Neural cell (in vitro differentiated cells): Measurements from ENCODE around the gene CDC45. TPM values are rescaled to one million over a fixed set of nuclear protein-coding genes. Genes with fewer than 3 reads are reported as not detected.

Source experiments
- H2AFZ ChIP-seq: fragments of 200-600, 300-800 bp; sonication (generic), shearing (Covaris generic); 2 replicates; pipeline ENCODE4 v1.6.0; 2014; ENCODE audit warnings: low read depth, mild to moderate bottlenecking, antibody characterized with exemption, low read length, moderate library complexity
- H3F3A ChIP-seq: fragments of 200-600 bp; shearing (Covaris generic); 2 replicates; pipeline ENCODE4 v1.6.1; 2016; ENCODE audit warnings: mild to moderate bottlenecking, moderate library complexity, mixed read lengths, antibody characterized with exemption, low read length; ENCODE audit not compliant: insufficient read depth, poor library complexity, severe bottlenecking
- H3K27ac ChIP-seq: fragments of 200-600, 300-800 bp; sonication (generic), shearing (Covaris generic); 2 replicates; pipeline ENCODE4 v1.5.1; 2014; ENCODE audit warnings: mild to moderate bottlenecking, low read length, moderate library complexity
- H3K27me3 ChIP-seq: fragments of 300-800, 200-600 bp; sonication (generic), shearing (Covaris generic); 2 replicates; pipeline ENCODE4 v1.6.0; 2014; ENCODE audit warnings: mild to moderate bottlenecking, low read depth, low read length, moderate library complexity; ENCODE audit not compliant: insufficient read depth
- H3K36me3 ChIP-seq: fragments of 300-800, 200-600 bp; sonication (generic), shearing (Covaris generic); 2 replicates; pipeline ENCODE4 v1.5.1; 2014; ENCODE audit warnings: mild to moderate bottlenecking, antibody characterized with exemption, low read length, moderate library complexity; ENCODE audit not compliant: insufficient read depth
- H3K4me2 ChIP-seq: fragments of 300-800, 200-600 bp; sonication (generic), shearing (Covaris generic); 2 replicates; pipeline ENCODE4 v1.6.0; 2014; ENCODE audit warnings: mild to moderate bottlenecking, low read length
- H3K4me3 ChIP-seq: fragments of 300-800, 200-600 bp; sonication (generic), shearing (Covaris generic); 2 replicates; pipeline ENCODE4 v1.5.1; 2014; ENCODE audit warnings: mild to moderate bottlenecking, low read length, moderate library complexity
- H3K79me2 ChIP-seq: fragments of 200-600 bp; shearing (Covaris generic); replicated peaks from 2 replicates; pipeline ENCODE4 v1.6.0; 2014; ENCODE audit warnings: mild to moderate bottlenecking, low read length, moderate library complexity; ENCODE audit not compliant: insufficient read depth
- H3K9ac ChIP-seq: fragments of 300-800, 200-600 bp; sonication (generic), shearing (Covaris generic); 2 replicates; pipeline ENCODE4 v1.6.1; 2016; ENCODE audit warnings: mild to moderate bottlenecking, low read length, mixed read lengths
- H3K9me2 ChIP-seq: fragments of 200-600 bp; shearing (Covaris generic); 2 replicates; pipeline ENCODE4 v1.6.1; 2016; ENCODE audit warnings: mild to moderate bottlenecking, low read length, mixed read lengths; ENCODE audit not compliant: insufficient read depth
- H3K9me3 ChIP-seq: fragments of 200-600, 300-800 bp; sonication (generic), shearing (Covaris generic); 2 replicates; pipeline ENCODE4 v1.6.1; 2016; ENCODE audit warnings: mild to moderate bottlenecking, mixed run types, low read length, moderate library complexity, mixed read lengths
- H4K20me1 ChIP-seq: fragments of 200-600 bp; shearing (Covaris generic); 2 replicates; pipeline ENCODE4 v1.6.1; 2016; ENCODE audit warnings: mild to moderate bottlenecking, mixed run types; ENCODE audit not compliant: insufficient read depth
- CTCF ChIP-seq: fragments of 450-650 bp; IDR thresholded peaks from 2 replicates; pipeline ENCODE4 v1.5.1; 2014; ENCODE audit warnings: antibody characterized with exemption, mild to moderate bottlenecking, moderate library complexity; ENCODE audit not compliant: poor library complexity, severe bottlenecking
- EP300 ChIP-seq: fragments of 450-650 bp; conservative IDR thresholded peaks from 2 replicates; pipeline ENCODE4 v1.6.1; 2014; ENCODE audit warnings: antibody characterized with exemption, mild to moderate bottlenecking, moderate library complexity; ENCODE audit not compliant: poor library complexity, severe bottlenecking
- EZH2 ChIP-seq: fragments of 200-600, 300-800 bp; shearing (Covaris generic), sonication (generic); IDR thresholded peaks from 2 replicates; pipeline ENCODE4 v1.6.1; 2014; ENCODE audit warnings: antibody characterized with exemption, low read length, borderline replicate concordance, mild to moderate bottlenecking; ENCODE audit not compliant: insufficient read depth, poor library complexity, severe bottlenecking
- MXI1 ChIP-seq: fragments of 450-650 bp; conservative IDR thresholded peaks from 2 replicates; pipeline ENCODE4 v1.6.1; 2014; ENCODE audit warnings: antibody characterized with exemption, mild to moderate bottlenecking; ENCODE audit not compliant: poor library complexity, severe bottlenecking
- POLR2AphosphoS5 ChIP-seq: IDR thresholded peaks from 2 replicates; pipeline ENCODE4 v1.6.1; 2012
- RAD21 ChIP-seq: fragments of 450-650 bp; conservative IDR thresholded peaks from 2 replicates; pipeline ENCODE4 v1.6.1; 2014; ENCODE audit warnings: antibody characterized with exemption, mild to moderate bottlenecking, moderate library complexity
- REST ChIP-seq: IDR thresholded peaks from 2 replicates; pipeline ENCODE4 v1.6.1; 2012; ENCODE audit warnings: borderline replicate concordance
- SMC3 ChIP-seq: fragments of 450-650 bp; conservative IDR thresholded peaks from 2 replicates; pipeline ENCODE4 v1.6.1; 2014; ENCODE audit warnings: antibody characterized with exemption, mild to moderate bottlenecking, moderate library complexity; ENCODE audit not compliant: poor library complexity
- TAF1 ChIP-seq: IDR thresholded peaks from 2 replicates; pipeline ENCODE4 v1.6.1; 2012; ENCODE audit warnings: low read depth
- polyA plus RNA-seq: library from polyadenylated mRNA; depleted of rRNA; stranded (reverse); fragments of >200 nt; gene quantifications from 2 replicates; pipeline ENCODE4 v1.2.3, GENCODE V29; 2014

The CDC45 gene
- polyA plus RNA-seq, 1 donor from 2014 or later = 3.2 TPM

GRCh38 chr22:19494001-19494560, 14.4 kb downstream of the CDC45 start:
- Histone ChIP-seq H3K4me2 (no peak overlapping the region), H3K36me3 (no peaks in the 10 kb centered on the region), H4K20me1 (no peaks in the 10 kb centered on the region), H3K9me3 (no peaks in the 10 kb centered on the region), H3K9ac (no peak overlapping the region), H3F3A (no peaks in the 10 kb centered on the region), H2AFZ (no peak overlapping the region), H3K27me3 (no peaks in the 10 kb centered on the region), H3K27ac (no peak overlapping the region), H3K9me2 (no peaks in the 10 kb centered on the region), H3K79me2 (no peaks in the 10 kb centered on the region), H3K4me3 (no peak overlapping the region)
- TF ChIP-seq EZH2 (no peak), EP300 (no peak), POLR2AphosphoS5 (no peak)

GRCh38 chr22:19494676-19495173, 15.0 kb downstream of the CDC45 start:
- H3F3A ChIP-seq = no peaks in the 10 kb centered on the region
- no peaks in the 10 kb centered on the region for H3K9me2 ChIP-seq
- no peaks in the 10 kb centered on the region for H3K27me3 ChIP-seq

More at GRCh38 chr22:19494676-19495173, 15.0 kb downstream of the CDC45 start:
- Histone ChIP-seq H4K20me1 (no peaks in the 10 kb centered on the region), H2AFZ (no peak overlapping the region), H3K36me3 (no peaks in the 10 kb centered on the region), H3K9me3 (no peaks in the 10 kb centered on the region), H3K27ac (no peak overlapping the region), H3K4me2 (no peak overlapping the region), H3K4me3 (no peak overlapping the region), H3K79me2 (no peaks in the 10 kb centered on the region), H3K9ac (no peak overlapping the region)
- TF ChIP-seq CTCF = no peak
- TF ChIP-seq RAD21 = no peak
- TF ChIP-seq MXI1 = no peak
- TF ChIP-seq POLR2AphosphoS5 = no peak
- TF ChIP-seq EP300 = no peak
- TF ChIP-seq SMC3 = no peak
- no peak for TF ChIP-seq EZH2
- TF ChIP-seq REST = no peak
- no peak for TF ChIP-seq TAF1
